NCI-H446 treated with DMSO at 0.1 percent for 48 hours (cell line): Measurements from ENCODE around the gene KLHL14.

Source experiments
- DNase-seq: peaks from one replicate; lab custom pipeline; 2025; lab: John Stamatoyannopoulos, UW

Gene KLHL14

DNA sequence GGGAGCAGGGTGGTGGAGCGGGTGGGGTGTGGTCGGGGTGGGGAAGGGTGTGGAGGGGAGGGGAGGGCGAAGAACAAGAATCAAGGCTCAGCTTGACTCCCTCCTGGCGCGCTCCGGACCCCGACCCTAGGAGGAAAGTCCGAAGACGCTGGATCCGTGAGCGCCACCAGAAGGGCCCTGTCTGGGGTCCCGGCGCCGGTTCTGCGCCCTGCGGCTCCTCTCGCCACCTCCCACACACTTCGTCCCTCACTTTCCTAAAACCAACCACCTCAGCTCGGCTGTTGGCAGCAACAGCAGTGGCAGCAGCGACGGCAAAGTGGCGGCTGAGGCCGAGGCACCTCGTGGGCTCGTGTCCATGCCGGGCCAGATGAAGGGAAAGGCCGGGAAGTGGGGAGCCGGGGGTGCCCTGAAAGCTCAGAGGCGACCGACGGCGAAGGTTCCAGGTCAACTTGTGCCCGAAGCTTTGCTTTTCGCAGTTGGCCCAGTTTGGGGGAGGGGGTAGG lies 2.1 kb downstream of the KLHL14 start:
- DNase-seq: no peak

DNA sequence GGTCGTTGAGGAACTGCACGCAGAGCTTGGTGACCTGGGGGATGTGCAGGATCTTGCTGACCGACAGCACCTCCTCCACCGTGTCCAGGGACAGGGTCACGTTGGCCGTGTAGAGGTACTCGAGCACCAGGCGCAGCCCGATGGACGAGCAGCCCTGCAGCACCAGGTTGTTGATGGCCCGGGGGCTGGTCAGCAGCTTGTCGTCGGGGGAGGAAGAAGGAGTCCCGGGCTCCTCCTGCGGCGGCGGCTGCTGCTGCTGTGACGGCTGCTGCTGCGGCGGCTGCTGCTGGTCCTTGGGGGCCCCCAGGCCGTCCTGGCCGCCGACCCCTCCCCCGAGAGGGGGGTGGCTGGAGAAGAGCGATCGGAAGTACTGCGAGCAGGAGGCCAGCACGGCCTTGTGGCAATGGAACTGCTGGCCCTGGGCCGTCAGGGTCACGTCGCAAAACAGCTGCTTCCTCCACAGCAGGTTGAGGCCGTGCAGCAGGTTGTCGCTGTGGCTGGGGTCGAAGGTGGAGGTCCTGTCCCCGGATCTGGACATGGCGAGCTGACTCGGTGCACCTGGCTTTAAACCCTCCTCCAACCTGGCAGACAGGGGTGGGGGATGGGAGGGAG lies 2.7 kb downstream of the KLHL14 start:
- DNase-seq: no peak

DNA sequence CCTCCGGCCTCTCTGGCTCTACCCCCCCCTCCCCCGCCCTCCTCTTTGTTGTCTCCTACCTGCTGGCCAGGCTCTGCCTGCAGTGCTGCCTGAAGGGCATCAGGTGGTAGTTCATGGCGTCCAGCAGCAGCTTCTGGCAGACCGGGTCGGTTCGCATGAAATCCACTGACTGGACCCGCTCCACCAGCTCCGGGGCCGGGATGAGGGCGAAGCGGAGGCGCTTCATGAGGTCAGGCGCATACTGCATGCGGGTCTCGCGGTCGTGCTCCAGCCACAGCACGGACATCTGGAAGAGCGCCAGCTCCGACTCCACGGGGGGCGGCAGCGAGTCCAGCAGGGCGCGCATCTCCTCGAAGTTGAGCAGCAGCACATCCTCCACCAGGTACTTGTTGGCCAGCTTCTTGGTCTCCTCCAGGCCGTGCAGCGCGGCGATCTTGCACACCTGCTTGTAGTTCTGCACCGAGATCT lies 3.2 kb downstream of the KLHL14 start:
- DNase-seq: no peak

DNA sequence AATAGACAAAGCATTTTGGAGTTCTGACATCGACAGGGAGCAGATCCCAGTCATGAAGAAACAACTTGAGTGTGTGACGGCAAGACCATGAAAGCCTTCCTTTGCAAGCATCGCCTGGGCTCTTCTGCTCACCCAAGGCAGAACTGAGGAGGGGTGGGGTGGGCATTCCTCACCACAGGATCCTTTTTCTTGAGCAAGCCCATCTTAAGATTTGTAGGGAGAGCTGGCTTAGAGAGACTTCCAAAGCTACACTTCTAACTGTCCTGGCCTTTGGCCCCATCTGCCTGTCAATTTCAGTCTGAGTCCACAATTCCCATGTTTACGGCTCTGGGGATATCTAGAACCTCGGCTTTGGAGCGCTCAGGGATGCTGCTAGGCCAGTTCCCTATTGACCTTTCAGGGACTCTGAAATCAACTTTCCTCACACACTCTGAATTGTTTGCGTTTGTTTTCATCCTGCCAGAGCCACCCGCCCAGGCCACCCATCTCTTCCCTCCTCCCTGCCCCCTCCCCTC lies 3.7 kb downstream of the KLHL14 start:
- DNase-seq: no peak

DNA sequence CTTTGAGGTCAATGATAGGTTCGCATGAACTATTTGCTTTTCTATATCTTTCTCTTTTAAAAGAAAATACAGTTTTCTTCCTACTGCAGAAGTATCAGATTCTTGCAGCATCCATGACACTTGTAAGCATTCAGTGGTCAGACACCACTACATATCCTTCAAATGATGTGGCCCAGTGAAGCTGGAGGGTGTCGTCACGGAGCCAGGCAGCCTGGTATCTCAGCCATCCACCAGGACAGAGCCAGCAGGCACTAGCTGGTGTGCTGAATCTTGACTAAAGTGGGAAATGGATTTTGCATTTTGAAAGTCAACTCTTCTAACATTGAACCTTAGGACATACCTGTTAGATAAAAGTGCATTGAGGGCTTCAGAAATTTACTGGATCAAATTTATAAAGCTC lies 5.4 kb downstream of the KLHL14 start:
- DNase-seq: no peak

DNA sequence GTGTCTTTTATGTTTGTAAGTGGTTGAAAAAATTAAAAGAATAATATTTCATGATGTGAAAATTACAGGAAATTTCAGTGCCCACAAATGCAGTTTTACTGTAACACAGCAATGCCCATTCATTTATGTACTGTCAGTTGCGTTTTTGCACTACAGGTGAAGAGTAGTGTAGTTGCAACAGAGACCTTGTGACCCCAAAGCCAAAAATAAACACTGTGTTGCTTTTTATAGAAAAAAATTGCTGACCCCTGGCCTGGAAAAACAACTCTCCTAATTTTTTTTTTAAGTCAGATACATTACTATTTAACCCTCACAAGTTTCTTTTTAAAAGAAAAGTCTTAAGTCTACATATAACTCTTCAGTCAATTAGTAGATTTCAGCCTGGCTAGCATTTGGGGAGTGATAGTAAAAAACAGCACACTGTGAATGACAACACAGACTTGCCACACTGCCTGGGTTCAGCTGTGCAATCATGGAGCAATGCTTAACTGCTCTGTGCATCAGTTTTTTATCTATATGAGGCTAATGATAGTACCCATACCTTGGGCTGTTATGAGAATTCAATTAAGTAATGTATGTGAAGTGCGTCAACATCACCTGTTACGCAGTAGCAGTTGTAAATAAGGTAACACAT lies 8.1 kb downstream of the KLHL14 start:
- no peak for DNase-seq

DNA sequence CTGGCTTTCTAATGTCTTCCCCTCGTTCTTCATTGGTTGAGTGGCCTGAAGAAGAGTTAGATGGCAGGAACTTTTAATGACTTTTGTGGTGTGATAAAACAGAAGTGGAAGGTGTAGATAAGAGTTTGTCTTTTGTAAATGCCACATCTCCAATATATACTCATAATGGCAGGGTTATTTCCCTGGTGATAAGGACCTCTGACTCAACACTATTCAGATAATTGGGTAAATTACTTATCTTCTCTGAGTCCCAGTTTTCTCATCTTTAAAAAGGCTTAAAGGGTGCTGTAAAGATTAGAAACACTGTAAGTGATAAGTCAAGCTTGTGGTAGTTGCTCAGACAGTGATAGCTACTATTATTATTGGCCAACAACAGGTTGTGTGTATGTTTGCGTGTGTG lies 9.5 kb downstream of the KLHL14 start:
- DNase-seq: no peak

DNA sequence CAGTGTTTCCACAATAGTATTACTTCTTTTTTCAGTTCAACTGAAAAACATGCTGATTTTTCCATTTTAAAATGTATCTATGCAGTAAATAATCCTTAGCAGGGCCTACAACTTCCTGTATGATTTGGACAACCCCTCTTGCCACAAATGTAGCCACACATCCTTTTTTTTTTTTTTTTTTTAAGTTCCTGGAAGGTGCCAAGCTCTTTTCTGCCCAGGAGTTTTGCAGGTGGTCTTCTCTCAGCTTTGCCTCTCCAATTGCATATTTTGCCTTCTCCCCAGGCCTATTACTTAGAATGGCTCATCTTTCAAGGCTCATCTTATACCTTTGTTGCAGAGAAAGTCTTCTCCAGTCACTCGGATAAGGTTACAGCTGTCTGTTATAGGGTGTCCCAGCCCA lies 11.6 kb downstream of the KLHL14 start:
- DNase-seq: no peak

DNA sequence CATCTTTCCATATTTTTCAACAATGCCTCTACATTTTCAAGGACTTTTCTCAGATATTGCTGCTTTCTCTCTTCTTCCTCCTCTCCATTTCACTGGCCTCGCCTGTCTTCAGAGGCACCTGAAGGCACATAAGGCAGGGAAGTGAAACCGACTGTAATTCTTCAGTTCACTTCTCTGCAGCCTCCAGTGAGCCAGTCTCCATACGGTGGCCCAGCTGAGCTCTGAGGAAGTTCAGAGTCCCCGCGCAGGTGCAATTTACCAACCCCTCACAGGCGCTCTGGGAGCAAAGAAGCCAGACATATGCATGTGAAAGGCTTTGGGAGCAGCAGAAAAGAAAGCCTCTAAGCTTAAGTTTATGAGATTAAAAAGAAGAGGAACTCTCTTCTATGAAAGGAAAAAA lies 12.4 kb downstream of the KLHL14 start:
- DNase-seq: no peak

DNA sequence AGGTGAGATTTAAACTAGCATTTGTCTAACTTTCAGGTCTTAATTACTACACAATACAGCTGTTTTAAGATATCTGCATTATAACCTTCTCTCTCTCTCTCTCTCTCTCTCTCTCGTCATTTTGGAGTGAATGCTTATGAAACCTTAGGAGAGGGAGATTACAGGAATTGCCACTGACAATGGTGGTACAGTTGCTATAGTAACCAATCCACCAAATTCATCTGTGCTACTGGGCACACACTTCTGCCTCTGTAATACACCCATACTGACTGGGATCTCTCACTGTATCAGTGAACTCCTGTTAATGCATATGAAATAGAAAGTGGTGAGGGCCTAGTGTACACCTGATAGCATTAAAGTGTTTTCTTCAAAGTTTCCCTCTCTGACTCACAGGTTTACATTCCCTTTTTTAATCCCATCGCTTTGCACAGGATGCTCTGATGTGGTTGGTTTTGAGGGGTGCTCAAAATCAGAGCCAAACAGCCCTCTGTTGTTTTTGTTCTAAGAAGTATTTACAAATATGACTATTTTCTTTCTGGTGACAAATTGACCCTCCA lies 13.1 kb downstream of the KLHL14 start:
- DNase-seq: no peak

DNA sequence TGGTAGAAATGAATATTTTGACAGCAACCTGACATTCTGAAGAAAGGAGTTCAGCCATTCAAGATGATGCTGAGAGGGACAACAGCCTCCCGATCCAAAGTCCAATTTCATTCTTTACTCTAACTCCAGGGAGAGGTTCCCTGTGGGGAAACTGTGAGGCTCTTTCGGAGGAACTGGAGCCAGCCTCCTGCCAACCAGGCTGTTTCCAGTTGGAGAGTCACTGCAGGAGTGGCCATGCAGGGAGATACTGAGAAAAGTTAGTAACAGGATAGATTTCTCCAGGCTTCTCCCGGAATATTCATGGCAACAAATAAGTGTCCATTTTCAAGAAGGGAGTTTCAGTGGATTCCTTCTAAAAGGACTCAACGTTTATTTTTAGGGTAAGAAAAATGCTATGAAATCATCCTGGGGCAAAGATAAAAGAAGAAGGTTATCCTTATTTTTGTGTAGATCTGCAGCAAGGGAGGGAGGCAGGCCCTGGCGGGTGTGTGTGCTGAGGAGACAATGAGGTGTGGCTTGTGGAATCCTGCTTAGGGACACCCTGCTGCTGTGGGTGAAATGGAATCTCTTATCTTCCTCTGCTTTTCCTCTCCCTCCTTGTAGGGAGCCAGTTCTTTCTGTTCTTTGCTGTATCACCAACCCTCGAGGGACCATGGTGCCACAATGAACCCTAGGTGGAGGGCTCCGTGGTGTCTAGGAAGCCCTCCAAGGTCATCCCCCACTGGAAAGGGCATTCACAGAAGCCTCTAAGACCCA lies 18.1 kb downstream of the KLHL14 start:
- no peak for DNase-seq

DNA sequence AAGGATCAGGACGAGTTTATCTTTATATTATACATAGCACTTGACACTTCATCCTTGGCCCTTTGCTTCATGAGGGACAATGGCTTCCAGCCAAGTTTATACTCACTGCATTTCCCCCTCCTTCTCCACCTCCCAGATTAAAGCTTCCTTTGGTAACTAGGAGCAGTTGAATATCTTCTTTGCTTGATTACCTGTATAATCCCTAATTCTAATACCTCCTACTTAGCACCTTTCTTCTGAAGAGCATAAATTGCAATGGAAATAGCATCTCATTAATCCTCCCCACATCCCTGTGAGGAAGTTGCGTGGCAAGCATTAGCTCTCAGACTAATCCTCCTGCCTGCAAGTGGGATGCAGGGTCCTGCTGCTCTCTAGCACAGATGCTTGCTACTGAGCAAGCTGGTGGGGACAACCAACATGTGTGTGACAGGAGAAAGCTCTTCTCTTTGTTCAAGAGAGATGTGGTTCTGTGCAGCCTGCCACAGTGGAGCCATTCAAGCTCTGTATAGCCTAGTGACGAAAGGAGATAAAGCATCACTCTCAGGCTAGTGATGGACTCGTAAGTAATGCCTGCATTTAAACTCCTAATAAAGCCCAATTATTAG lies 19.1 kb downstream of the KLHL14 start:
- no peak for DNase-seq

DNA sequence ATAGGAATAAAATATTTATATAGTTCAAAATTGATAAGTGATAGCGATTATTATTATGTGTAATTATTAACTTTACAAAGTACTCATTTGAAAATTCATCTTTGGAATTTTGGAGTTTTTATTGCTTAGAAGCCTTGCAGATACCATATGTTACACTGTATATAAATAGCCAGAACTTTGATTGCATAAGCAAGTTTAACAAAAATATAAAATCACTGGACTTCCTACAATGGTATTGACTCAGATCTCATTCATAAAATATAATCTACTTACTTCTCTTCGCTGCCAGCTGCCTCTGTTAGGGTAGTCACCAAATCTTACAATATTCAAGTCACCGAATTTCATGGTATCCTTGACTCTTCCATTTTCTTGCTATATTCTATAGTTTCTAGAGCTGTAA lies 22.5 kb downstream of the KLHL14 start:
- no peak for DNase-seq

DNA sequence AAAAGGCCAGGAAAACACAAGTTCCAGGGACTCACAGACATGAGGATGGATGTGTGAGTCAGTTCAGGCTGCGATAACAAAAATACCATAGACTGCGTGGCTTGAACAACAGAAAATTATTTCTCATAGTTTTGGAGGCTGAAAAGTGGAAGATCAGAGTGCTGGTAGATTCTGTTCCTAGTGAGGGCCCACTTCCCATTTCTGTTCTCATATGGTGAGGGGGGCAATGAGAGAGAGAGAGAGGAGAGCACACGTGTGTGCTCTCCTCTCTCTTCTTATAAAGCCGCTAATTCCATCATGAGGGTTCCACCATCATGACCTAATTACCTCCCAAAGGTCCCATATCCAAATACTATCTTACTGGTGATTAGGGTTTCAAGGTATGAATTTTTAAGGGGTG lies 23.0 kb downstream of the KLHL14 start:
- DNase-seq: no peak

DNA sequence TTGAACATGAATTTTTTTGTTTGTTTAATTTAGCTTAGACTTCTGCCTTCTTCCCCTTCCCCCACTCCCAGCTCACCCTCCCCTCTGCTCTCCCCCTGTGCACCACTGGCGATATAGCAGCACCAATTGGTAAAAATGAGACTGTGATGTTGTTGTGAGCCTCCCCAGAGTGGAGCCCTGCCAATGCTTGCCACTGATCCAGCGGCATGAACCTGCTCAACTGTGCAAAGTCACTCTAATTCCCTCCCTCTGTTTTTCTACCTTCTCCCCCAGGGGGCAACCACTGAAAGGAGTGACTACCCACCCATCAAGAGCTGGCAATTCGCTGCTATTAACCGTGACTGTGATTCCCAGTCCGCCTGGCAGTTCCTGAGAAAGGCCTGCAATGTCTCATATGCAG lies 30.2 kb downstream of the KLHL14 start:
- no peak for DNase-seq

DNA sequence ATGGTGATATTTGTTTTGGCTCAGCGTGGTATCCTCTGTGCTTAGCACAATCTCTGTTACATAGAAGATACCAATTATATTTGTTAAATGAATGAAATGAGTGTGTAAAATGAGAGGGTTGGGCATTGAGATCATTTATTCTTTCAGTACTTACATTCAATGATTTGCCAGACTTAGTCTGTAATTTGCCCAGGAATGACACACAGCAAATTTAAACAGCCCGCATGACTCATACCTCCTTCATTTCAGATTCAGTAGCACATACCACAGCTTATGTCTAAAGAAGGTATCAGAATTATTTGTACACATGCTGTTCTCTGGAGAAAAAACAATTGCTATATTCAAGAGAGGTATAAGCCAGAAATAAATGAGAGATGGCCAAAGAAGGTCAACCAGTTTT lies 37.0 kb downstream of the KLHL14 start:
- no peak for DNase-seq

DNA sequence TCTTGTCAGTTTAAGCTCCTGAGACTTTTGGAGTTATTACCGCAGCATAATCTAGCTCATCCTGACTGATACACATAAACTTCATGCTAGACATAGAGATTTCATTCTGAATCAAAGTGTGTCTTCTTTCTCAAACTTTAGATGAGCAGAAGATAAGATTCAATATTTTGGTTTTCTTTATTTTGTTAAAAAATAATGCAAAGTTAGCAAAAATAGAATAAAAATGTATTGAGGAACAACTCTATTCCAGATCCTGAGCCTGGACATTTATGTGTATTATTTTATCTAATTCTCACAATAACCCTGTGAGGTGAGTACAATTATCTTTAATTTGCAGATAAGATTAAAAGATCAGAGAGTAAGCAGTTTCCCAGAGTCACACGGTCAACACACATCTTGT lies 38.4 kb downstream of the KLHL14 start:
- no peak for DNase-seq

DNA sequence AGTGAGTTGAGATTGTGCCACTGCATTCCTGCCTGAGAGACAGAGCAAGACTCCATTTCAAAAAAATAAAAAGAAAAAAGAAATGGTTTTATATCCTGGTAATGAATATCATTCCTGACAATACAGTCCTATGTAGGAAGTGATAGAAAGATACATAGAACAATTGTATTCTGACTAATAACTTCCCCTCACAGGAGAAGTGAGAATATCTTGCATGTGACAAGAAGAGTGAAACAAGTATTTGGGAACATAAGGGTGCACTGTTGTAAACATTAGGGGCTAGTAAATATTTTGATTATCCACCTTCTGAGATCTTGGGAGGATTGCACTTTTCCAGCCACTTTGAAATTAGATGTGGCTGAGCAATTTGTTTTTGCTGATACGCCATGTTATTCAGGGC lies 40.7 kb downstream of the KLHL14 start:
- DNase-seq: no peak

DNA sequence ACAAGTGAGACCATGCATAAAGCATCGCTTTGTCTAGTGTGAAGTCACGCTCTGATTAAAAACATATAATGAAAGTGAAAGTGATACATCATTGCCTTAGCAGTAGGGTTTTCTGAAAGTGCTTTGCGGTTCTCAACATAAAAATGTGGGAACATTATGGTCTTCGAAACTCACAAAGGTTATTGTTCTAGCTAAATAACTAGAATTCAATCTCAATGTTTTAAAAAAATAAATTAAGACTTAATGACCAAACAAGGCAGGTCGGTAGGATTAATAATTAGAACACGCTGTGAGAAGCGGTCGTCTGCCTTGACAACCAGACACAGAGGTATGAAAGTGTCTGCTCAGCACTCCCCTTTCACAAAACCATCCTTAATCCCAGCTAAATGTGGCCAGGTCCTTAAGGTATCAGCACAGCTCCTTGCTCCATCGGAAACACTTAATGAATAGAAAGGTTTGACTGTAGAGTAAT lies 42.2 kb downstream of the KLHL14 start:
- no peak for DNase-seq

DNA sequence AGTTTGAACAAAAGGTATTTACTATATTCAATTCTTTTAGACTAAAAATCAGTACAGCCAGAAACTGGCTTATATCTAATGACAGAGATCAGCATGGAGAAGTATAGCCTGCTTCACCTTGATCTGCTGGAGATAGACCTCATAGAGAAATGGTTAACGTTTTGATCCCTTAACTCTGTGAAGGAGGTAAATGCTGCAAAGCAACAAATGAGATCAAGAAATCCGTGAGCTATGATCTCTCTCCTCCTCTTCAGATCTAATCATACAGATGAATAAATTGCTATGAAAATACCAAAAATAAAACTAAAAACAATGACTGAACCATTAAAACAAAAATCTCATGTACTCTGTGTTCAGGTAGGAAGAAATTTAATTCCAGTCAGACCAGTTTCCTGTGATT lies 42.8 kb downstream of the KLHL14 start:
- DNase-seq: no peak

DNA sequence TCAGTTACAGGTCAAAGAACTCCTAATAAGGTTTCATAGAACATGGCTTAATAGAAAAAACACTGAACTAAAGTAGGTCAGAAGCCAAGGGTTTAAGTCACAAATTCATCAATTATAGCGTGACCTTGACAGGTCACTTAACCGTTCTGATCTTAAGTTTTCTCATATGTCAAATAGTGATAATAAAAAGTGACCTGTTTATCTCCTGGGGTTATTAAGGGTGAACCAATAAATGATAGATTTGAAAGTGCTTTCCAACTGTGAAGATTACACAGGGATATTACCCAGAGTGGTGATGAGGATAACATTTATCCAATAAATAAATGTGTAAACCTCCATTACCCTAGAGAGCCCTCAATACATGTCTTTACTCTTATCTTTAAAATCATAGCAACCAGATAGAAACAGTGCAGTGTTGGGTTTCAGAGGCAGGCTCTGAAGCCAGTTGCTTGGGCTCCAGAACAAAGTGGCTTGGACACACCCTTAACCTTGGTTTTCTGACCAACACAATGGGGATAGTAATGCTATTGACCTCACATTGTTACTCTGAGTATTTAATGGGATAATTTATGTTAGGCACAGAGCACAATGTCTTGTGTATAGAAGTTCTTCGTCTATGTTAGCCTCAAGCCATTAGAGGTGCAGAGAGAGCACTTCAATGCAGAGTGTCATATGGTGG lies 48.6 kb downstream of the KLHL14 start:
- no peak for DNase-seq

DNA sequence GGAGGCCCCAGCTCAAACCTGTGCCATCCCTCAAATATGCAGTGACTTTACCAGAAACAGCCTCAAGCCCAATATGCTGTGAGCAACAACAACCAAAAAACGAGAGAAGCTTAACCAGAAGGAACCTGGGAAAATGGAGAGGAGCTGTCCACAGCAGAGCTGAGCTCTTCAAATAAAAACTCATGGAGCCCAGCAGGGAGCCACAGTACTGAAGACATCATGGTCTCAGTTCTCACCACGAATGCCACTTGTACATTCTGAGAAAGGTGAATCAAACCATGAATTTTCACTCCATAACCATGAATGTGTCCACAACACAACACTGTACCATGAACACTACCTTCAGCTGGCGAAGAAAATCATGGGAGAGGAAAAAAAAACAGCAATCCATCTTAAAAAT lies 50.5 kb downstream of the KLHL14 start:
- no peak for DNase-seq
